ENCODE results near the gene FAM222A. TPM values are rescaled to one million over a fixed set of nuclear protein-coding genes. Genes with fewer than 3 reads are reported as not detected.

The FAM222A gene
- total and polyA plus RNA-seq, 2 of the 8 experiments (the other 6 are each of a cell fraction or from before 2014, with no cell fraction given), result 0.94 to 1.1 TPM

DNA sequence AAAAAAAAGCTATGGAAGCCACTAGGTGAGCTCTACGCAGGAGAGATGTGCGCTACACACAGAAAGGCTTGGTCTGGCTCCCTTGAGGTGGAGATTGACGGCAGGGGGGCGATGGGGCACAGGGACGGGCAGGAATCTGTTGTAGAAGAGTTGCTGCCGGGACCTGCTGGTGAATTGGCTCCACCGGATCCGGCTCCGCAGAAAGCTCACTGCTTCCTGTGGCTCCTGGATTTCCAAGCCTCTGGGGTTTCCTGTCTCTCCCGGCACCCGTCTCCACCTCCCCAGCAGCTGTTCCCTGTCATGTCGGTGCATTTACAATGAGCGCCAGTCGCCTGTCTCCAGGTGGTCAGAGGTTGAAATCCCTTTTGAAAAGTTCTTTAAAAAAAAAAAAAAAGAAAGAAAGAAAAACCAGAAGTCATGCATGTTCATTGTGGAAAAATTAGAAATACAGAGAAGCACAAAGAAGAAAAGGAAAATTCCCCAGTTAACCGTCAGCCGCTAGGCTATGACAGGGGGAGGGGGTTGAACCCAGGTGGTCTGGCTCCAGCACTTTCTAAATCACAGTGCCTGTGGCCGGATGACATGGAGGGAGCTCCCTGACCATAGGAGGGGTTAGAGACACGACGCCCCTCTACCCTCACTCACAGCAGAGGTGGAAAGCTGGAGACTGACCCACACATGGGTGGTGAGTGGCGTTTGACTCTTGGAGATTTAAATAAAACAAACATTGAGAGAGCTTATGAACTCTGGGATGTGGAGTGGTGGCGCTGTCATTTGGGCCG lies 20.8 kb downstream of the FAM222A start (continued):
- TF ChIP-seq, protein P1, sequence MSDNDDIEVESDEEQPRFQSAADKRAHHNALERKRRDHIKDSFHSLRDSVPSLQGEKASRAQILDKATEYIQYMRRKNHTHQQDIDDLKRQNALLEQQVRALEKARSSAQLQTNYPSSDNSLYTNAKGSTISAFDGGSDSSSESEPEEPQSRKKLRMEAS (IDR thresholded peaks at IDR 0.05), result no peak
- TF ChIP-seq, protein P2, sequence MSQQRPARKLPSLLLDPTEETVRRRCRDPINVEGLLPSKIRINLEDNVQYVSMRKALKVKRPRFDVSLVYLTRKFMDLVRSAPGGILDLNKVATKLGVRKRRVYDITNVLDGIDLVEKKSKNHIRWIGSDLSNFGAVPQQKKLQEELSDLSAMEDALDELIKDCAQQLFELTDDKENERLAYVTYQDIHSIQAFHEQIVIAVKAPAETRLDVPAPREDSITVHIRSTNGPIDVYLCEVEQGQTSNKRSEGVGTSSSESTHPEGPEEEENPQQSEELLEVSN (IDR thresholded peaks at IDR 0.05), result no peak
